Measurements from ENCODE around the gene TCF4.

TCF4 gene

DNA sequence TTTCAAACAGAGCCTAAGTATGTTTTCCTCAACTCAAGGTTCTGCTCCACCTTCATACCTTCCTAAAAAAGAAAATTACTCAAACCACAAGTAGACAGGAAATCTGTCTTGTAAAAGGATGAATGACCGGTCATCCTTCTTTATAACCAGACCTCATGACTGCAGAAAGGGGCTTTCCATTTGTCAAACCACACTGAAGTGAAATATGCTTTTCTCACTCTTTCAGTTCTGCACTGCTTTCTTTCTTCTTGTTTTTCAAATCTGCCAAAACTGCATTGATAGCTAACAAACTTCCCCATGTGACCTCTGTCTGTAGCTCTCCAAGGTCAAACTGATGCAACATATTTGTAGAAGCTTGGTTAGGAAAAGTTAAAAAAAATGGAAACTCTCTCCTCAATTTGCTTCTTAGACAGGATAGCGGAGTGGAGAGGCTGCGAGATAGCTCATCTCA is 319.8 kb downstream of the TCF4 start:
- no peak for DNase-seq (ENCODE audit: low spot score)

DNA sequence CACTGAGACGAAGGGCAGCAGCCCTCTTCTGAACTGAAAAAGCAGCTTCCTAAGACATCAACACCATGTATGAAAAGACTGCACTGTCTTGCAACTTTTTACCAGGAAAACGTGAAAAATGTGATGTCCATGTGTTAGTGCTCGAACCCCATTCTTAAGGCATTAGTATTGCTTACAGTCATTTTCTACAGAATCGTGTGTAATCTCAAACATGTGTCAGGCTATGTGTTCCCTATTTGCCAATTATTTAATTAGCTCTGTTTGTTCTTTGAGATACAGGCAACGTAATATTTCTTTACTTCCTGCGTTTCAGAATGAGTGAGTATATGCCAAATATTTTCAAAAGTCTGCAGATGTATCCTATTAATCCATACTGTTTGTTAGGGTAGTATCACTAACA is 321.0 kb downstream of the TCF4 start:
- no peak for DNase-seq (ENCODE audit: low spot score)

DNA sequence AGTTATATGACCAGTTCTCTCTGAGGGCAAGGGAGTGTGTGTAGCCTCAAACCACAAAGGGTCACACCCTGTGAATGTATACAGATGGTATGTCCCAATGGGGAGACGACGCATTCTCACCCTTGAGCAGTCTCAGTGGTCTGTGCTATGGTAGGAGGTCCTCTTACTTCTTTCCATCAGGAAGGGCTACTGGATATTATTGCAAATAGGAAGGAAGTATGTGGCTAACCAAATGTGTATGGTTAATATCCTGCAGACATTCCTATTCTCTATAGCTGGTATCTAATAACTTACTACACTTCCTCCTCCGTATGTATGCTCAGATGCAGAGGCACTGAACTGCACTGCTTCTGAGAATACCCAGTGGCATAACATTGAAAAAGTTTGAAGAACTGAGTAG is 322.0 kb downstream of the TCF4 start:
- DNase-seq (ENCODE audit: low spot score): no peak

DNA sequence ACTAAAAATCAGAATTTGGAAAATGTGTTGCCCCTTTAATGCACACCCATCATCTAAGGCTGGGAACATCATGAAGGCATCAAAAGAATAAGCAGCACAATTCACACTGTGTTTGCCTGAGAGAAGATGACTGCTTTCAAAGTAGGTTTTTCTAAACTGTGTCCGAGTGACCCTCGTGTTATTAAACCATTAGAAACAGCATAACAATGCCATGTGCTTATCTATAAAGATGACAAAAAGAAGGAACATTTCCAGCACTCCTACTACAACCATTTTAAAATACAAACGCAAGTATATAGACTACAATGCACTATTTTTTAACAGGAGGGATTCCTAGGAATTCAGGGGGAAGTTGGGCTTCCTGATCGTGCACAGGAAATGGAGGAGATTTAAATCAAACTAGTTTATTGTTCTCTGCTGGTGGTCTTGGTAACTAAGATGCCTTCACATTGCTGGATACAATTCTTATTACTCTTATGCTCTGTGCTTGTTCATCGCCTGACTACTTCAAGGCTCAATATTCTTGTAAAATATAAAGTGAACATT is 322.8 kb downstream of the TCF4 start:
- no peak for DNase-seq (ENCODE audit: low spot score)

DNA sequence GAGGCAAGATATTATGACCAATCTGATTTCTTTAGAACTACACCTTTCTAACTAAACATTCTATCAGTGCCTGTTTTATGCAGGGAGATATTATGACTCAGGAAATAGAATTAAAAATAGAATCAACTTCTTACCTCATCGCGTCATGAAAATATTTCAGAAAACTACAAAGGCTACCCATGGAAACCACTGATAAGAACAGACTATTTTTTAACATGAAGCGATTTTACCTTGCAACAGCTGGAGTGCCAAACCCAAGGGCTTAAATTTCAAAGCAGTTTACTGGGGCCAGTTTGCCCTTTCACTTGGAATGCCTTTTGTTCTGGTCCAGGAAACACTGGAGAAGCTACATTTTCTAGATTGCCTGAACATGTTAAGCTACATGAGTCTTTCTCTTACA is 323.9 kb downstream of the TCF4 start:
- DNase-seq (ENCODE audit: low spot score): no peak

DNA sequence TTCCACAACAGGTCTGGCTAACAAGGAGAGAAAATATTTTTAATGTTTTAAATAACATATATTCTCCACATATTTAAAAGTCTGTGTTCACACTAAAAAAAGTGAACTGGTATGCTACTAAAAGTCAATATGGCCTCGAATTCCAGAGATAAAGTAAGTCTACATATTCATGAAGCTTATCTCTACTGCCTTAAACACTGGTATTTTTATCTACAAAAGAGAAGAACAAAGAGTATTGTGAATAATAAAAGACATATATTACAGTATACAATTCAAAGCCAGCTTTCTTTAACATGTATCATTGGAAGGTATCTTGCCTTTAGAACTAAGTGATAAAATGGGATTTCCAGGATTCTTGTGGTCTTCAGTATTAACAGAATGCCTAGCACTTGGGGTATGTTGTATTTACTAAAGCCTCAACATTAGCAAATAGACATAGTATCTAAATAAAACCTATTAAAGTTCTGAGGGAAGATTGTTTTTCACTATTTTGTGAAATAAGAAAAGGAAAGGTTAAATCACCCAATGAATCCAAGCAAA is 325.9 kb downstream of the TCF4 start:
- DNase-seq (ENCODE audit: low spot score): no peak

DNA sequence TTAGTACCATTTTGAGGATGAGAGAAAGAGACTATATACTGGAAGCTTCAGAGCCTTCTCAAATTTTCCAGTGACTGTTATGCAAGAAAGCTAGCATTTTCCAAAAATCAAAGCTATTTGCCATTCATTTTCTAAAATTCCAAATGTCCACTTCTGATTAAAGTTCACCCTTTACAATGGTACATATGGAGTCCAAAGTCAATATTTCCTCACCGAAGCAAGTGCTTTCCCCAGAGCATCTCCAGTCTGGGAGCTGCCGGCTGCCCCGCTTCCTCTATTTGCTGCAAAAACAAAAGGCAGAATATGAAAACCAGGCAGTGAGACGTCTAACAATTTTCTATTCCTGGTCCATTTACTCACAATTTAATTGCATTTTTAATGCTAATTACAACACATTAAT is 326.7 kb downstream of the TCF4 start:
- no peak for DNase-seq (ENCODE audit: low spot score)

DNA sequence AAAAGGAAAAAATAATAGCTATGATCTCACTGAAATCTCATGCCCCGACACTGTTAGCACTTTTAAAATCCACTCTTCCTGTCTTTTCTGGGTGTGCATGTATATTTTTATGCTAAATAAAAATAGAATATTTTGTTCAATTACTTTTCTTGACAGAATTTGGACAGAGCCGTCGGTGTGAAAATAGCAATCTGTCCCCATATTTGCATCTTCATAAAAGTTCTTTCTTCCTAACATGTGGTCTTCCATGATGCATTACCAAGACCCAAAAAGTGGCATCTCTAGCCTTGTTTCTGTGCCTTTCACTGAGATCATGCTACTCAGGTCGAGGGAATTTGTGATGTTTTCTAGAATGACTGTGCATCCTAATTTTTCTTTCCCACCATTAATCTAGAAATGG is 329.9 kb downstream of the TCF4 start:
- DNase-seq (ENCODE audit: low spot score): no peak

DNA sequence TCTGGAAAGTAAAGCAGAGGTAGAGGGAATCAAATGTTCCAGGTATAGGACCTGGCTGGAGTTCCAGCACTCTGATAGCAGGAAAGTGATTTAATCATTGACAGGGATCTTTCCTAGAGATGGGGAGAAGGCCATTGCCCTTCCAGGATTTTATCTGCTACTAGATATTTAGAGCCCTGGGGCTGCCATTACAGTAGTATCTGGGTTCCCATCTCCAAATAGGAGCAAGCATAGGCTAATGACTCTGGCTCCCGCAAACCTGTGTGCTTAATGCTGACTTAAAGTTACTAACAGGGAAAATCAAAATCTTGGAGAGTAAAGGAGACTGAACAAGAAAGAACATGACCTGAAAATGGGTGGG is 331.1 kb downstream of the TCF4 start:
- no peak for DNase-seq (ENCODE audit: low spot score)

DNA sequence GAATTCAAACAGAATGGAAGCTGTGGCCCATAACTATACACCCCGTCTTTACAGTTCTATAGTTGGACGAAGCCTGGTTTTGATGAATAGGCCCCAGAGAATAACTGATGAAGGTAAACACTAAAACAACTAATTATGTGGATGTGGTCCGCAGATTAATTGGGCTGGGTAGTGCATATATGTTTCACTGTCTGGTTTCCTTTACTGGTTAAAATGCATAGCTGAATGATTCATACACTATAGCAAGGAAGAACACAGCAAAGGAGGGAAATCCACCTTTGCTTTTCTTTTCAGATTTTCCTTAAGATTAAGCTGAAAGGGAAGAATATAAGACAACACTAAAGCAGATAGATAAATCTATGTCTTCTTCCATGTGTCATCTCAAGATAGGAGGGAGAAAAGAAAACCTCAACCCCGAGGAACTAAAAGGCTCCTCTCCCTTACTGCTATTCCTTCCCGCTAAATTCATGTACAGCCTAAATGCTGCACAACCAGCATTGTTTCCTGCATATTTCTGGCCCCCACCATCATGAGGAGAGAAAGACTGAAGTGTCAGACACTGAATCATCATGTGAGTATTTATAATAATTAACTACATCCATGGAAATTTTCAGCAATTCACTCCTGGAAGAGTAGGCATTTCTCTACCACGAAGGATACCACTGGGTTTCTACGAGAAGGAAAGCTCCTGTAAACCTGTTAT is 331.6 kb downstream of the TCF4 start:
- DNase-seq (ENCODE audit: low spot score): no peak

DNA sequence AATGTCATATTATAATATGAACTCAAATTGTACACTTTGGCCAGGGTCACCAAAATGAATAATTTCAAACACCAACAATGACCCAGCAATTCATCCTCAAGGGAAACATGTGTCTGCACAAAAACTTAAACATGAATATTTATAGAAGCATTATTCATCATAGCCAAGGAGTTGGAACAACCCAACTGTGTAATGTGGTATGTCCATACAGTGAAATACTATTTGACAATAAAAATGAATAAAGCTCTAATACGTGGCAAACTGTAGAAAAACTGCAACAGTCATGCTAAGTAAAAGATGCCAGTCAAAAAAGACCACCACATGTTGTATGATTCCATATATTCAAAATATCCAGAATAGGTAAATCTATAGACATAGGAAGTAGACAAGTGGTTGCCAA is 334.2 kb downstream of the TCF4 start:
- no peak for DNase-seq (ENCODE audit: low spot score)

DNA sequence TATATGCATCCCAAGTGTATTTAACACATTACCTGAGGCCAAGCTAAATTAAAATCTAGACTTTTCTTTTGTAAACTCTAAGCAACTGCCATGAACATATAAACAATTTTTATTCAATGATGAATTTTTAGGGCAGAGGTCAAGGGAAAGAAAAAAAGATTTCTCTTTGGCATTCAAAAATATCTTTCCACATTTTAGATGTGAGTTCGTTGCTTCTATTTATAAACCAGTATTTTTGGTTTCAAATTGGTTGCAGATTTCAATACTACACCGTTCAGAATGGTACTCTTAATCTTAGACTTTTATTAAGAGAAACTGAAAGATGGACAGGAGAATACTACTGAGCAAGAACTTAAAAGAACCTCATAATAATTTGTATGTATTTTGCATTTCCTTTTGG is 335.1 kb downstream of the TCF4 start:
- DNase-seq (ENCODE audit: low spot score): no peak

DNA sequence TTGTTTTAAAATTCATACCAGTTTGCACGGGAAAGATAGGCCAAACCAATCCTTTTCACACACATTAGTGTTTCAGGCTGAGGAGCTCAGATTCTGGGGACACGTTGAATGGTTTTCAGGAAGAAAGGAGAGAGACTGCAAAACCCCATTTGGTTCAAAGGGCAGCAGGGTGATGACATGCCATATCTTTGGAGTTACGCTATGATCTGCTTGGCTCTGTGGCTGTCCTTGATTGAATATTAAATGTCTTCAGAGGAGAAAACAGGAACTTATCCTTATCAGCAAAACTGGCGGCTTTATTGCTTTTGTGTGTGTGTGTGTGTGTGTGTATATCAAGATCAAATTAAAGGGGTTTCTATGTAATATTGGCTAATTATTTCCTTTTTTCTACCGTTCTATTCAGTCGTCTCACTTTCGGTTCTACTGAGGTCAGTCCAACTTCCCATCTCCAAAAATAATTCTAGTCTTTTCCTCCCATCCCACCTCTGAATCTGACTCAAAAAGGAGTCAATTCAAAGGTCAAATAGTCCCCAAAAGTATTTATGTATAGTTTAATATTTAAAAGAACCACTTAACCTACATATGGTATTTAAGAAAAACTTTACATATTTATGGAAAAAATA is 335.8 kb downstream of the TCF4 start:
- DNase-seq (ENCODE audit: low spot score): no peak

DNA sequence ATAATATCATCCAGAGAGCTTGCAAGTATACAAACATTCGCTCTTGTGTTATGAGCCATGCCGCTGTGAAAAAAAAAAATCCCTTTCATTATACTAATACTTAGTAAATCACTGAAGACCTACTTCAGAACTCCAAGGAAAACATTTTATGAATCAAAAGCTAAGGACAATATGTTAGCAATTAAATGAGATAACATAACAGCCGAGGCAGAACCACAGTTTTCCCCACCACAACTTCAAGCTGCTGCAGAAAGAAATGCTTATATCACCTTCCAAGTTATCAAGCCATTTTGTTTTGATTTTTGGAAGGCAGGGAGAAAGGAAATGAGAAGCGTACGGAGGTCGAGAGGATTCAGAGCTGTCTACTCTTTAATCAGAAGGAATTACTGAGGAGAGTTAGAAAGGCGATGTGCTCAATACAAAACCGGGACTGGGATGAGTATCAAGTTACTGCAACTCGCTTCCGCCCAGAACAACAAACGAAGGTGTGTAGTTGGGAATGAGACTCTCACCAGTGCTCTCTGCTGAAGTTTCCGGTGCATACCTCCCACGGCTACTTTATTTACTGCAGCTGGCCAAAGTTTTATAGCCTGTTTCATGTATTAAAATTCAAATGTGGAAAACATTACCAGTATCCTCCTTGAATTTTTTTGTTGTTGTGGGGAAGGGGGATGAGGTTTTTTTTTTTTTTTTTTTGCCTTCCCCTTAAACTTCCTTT is 336.6 kb downstream of the TCF4 start:
- no peak for DNase-seq (ENCODE audit: low spot score)

DNA sequence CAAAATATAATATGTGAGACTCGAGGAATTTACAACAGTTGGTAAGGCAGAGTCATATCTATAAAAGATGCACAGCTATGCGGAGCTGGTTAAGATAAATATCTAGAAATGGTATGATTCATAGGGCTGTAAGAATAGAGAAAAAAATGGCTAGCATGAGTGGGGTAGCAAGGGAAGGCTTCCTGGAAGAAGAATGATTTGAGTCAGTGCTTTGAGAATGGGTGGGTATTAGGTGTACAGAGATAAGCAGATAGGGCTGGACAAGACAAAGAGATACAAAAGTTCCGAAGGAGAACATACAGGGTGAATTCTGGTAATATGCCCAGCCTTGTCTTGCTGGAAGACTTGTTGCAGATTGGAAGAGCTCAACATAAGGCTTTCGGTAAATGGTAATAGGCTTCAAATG is 337.2 kb downstream of the TCF4 start:
- DNase-seq (ENCODE audit: low spot score): no peak

DNA sequence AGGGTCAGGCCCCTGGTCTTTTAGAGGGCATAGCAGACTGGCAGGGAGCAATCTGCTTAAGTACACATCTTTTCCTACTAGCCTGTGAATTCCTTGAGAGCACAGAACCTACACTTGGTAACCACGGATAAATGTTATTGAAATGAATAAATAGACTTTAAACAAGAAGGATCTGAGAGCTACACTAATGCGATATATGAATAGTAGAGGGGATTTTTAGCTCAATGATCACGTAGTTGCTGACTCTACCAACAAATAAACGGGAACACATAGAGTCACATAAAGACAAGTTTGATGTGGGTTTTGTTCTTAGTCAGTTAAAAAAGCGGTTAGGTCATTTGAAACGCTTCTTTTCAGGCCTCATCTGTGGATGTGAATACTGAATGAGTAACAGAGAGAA is 338.4 kb downstream of the TCF4 start:
- DNase-seq (ENCODE audit: low spot score): no peak

DNA sequence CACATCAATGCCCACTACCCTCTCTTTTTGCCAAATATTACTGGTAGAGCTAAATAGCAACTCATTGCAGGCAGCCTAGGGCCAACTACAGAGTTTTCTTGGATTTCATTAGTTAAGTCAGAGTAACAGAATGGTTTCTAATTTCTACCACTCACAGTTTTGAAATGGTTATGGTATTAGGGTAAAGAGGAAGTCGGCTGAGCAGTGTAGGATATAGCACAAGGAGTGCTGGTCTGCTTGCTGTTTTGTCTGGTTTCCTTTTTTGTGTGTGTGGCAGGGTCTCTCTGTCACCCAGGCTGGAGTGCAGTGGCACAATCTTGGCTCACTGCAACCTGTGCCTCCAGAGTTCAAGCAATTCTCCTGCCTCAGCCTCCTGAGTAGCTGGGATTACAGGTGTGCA is 339.5 kb downstream of the TCF4 start:
- no peak for DNase-seq (ENCODE audit: low spot score)

DNA sequence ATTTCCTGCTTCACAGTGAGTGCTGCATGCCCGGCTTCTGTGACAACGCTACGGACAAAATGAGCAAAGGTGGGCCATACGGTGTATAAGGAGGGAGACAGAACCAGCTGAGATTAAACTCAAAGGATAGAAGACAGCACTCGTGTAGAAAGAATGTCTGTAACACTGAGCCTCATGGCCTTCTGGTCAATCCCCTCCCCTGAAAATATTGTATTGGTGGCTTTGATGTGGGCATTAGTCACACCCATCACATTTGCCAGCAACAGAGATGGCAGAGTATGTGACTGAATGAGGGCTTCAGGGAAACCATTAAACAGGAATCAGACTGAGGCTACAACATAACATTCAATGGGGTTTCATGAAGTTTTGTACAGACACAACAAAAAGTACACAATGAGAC is 341.0 kb downstream of the TCF4 start:
- DNase-seq (ENCODE audit: low spot score): no peak

DNA sequence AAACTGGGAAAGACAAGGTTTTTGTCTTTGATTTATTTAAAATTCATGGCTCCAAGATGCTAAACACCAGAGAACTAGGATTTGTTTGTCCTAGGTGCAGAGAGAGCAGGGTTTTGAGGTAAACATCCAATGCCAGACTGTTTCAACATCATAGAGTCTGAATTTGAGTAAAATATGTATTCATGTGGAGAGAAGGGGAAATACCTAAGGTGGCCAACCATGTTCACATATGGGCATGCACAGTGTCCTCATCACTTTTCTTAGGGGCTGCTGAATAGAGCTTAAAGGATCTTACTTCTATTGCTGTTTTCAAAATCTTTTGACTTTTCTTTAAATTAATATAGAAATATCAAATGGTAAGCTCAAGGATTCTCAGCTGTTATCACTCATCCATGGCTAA is 341.7 kb downstream of the TCF4 start:
- DNase-seq (ENCODE audit: low spot score): no peak

DNA sequence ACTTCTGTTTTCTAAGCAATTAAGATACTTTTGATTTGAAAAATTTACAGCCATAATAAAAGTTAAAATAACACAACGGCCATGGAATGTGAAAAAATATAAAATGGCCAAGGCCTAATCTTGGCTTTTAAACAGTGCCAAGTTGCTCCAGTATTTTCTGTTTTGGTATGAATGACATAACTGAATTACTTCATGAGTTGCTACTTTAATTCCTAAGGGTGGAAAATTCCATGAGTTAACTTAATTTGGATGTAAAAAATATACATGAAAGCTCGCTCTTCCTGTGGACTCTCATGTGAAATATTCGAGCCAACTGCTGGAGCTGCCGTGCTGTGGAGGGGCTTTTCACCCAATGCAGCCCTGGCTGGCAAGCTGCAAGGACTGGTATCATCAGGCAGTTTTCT is 342.8 kb downstream of the TCF4 start:
- no peak for DNase-seq (ENCODE audit: low spot score)

DNA sequence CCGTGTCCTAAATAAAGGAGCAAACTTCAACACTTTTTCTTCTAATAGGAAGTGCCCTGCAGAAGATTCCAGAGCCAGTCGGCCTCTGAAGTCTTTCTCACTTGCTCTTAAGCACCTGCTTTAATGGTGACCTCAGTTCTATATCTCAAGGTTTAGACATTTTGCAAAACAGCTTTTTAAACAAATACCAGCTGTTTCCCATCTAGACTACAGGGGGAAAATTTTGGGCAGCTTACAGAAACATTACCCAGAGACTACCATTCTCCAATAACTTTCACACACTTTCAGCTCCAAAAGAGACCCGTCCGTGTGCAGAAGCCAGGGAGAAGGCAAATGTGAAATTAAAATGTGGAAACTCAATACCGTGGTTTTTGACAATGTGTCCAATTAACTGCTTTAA is 343.4 kb downstream of the TCF4 start:
- no peak for DNase-seq (ENCODE audit: low spot score)

DNA sequence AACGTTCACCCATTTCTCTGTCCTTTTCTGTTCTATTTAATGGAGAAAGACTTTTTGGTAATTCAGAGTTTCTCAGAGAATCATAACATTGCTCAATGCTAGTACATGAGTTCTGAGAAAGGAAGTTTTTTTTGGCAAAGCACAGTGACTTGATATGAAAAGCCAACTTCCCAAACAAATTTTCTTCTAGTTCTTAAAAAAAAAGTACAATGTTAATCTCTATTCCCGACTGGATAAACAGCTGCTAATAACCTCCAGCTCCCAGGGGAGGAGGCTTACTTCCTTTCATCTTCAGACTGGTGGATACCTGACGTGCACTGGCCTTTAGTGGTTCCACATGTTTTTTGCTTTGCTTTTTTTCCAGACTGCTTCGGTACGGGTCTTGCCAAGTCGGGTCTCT is 344.1 kb downstream of the TCF4 start:
- DNase-seq (ENCODE audit: low spot score): no peak

DNA sequence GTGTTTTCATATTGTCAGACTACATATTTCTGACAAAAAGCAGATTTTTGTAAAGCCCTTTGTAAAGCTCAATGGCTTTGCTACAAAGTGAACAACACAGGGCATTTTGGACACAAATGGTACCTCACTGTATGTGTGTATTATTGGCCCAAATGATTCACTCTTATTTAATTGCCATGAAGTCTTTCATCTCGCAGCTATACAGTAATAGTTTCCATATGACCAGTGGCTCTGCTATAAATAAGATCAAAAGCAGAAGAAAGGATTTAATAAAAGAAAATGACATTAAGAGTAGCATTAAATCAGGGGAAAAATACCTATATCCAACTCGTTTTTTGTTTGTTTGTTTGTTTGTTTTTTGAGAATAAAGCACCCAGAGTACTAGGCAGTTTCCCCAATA is 344.7 kb downstream of the TCF4 start:
- no peak for DNase-seq (ENCODE audit: low spot score)

Data from SK-N-DZ (cell line).